WERI-Rb-1 (cell line): ENCODE data around the gene RCAN2.

Experiments used
- DNase-seq: peaks from one replicate; pipeline ENCODE4 v3.0.0-alpha.2; 2020
- H3K27ac ChIP-seq: fragments of 250-450 bp; sonication (Bioruptor Pico); 2 replicates; pipeline ENCODE4 v1.5.1; 2020; ENCODE audit warnings: mild to moderate bottlenecking, moderate library complexity
- H3K27me3 ChIP-seq: fragments of 250-450 bp; sonication (Bioruptor Pico); 2 replicates; pipeline ENCODE4 v1.5.1; 2021; ENCODE audit warnings: mild to moderate bottlenecking, low read depth, moderate library complexity; ENCODE audit not compliant: insufficient read depth, severe bottlenecking
- H3K36me3 ChIP-seq: fragments of 250-450 bp; sonication (Bioruptor Pico); 2 replicates; pipeline ENCODE4 v1.5.1; 2020; ENCODE audit warnings: mild to moderate bottlenecking, moderate library complexity
- H3K4me3 ChIP-seq: 2 replicates; pipeline ENCODE4 v1.5.1; 2011; ENCODE audit warnings: low read depth, mild to moderate bottlenecking, control low read depth, low read length
- H3K9me3 ChIP-seq: fragments of 250-450 bp; sonication (Bioruptor Pico); 2 replicates; pipeline ENCODE4 v1.5.1; 2021; ENCODE audit warnings: mild to moderate bottlenecking, moderate library complexity; ENCODE audit not compliant: severe bottlenecking
- CTCF ChIP-seq: IDR thresholded peaks from 2 replicates; pipeline ENCODE4 v1.5.1; 2011; ENCODE audit warnings: low read depth, mild to moderate bottlenecking, control low read depth, inconsistent platforms, low read length

RCAN2 gene

DNA sequence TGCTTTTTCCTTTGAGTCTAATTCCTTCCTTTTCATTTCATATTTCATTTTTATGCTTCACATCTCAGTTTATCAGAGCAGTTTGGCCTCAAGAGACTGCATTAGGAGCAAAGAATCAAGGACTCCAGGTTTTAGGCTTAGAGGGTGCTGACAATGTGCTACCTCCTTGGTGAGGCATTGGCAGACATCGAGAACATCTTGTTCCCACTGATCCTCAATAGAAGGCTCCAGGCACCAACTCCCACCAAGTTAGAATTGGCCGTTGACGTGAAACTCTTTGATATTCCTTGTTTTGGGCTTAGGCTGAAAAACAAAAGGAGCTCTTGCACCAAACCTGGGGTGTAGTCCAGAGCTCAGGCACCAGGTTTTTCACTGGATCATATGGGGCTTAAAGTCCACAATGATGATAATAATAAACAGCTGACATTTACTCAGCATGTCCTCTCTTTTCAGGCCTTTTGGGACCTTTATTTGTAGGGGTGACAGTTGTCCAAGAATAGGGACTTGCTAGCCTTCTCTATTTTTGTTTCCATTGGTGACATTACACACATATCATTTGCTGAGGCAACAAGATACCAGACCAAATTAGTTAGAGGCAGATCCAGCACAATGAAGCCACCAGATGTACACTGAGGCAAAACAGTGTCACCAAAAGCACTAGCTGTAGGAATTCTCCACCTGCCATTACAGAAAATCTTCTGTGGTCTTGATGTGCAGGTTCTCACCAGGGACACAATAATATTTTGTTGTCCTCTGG lies 239.5 kb downstream of the RCAN2 start:
- no peak for DNase-seq
- Histone ChIP-seq H3K27ac (no peak overlapping the region), H3K4me3 (no peak overlapping the region), H3K9me3 (no peaks in the 10 kb centered on the region), H3K36me3 (no peaks in the 10 kb centered on the region), H3K27me3 (no peaks in the 10 kb centered on the region)
- TF ChIP-seq CTCF: no peak

DNA sequence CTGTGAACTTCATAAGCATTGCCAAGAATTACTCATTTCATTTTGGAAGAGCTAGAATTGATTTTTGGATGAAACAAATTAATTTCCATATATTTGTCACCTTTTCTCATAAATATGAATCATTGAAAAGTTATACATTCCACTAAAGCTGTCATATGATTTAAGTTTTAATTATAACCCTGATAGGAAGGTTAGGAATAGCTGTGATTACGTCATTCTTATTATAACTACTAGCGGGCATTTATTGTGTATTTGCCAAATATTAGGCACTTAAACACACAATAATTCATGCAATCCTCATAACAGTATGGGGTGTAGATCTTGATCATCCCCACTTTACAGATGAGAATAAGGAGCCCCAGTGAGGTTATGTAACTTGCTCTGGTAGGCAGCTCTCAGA lies 243.1 kb downstream of the RCAN2 start:
- Histone ChIP-seq H3K27ac (no peak overlapping the region), H3K36me3 (no peaks in the 10 kb centered on the region), H3K4me3 (no peak overlapping the region), H3K9me3 (no peaks in the 10 kb centered on the region), H3K27me3 (no peaks in the 10 kb centered on the region)
- no peak for DNase-seq
- TF ChIP-seq CTCF: no peak

DNA sequence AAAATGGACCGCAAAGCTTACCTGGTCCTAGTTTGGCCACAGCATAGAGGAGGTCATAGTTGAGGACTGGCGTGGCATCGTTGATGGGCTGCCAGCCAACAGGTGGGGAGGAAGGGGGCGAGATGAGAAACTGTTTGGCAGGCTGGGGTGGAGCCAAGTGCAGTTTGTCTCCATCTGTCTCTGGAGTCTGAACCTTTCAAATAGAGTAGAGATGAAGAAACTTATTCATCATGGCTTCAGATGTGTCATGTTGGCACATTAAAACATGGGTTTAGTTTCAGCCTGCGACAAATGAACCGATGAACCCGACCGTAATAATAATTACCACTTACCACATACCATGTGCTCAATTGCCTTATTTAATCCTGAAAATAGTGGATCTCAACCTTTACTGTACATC lies 244.5 kb downstream of the RCAN2 start:
- Histone ChIP-seq H3K27ac (no peak overlapping the region), H3K4me3 (no peak overlapping the region), H3K27me3 (no peaks in the 10 kb centered on the region), H3K36me3 (no peaks in the 10 kb centered on the region), H3K9me3 (no peaks in the 10 kb centered on the region)
- no peak for DNase-seq
- TF ChIP-seq CTCF: no peak

- Histone ChIP-seq H3K4me3 (no peak overlapping the region), H3K9me3 (no peaks in the 10 kb centered on the region)
- no peak for TF ChIP-seq CTCF
Measured at GRCh38 chr6:46246081-46246480, 245.2 kb downstream of the RCAN2 start.

DNA sequence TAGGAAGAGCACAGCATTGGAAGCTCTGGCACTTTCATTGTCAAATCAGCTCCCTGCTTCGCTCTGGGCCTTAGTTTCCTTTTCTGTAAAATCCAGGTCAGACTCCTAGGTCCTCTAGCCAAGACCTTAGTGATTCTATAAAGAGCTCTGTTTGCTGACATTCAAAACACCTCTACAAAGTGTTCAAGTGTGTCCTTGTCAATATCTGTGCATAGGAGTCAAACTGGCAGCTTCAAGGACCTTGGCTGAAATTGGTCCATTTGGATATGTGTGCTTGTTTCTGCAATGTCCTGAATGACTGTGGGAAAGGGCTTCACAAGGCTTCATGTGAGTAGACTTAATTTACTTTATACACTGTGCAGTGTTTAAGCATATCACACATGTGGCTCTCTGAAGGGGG lies 246.6 kb downstream of the RCAN2 start:
- H3K27ac ChIP-seq: no peak overlapping the region
- no peak for TF ChIP-seq CTCF

More at GRCh38 chr6:46246081-46246480, 245.2 kb downstream of the RCAN2 start:
- Histone ChIP-seq H3K36me3 (no peaks in the 10 kb centered on the region), H3K27ac (no peak overlapping the region), H3K27me3 (no peaks in the 10 kb centered on the region)
- DNase-seq: no peak

GRCh38 chr6:46243754-46244153 lies 247.5 kb downstream of the RCAN2 start:
- Histone ChIP-seq H3K36me3 (no peaks in the 10 kb centered on the region), H3K27ac (no peak overlapping the region), H3K4me3 (no peak overlapping the region), H3K27me3 (no peaks in the 10 kb centered on the region), H3K9me3 (no peaks in the 10 kb centered on the region)
- DNase-seq: no peak
- TF ChIP-seq CTCF: no peak

More for the DNA sequence above, 246.6 kb downstream of the RCAN2 start:
- no peak for DNase-seq
- Histone ChIP-seq H3K9me3 (no peaks in the 10 kb centered on the region), H3K4me3 (no peak overlapping the region), H3K36me3 (no peaks in the 10 kb centered on the region), H3K27me3 (no peaks in the 10 kb centered on the region)
